Sigmoid colon (tissue), 4 donors: ENCODE results near the gene CC2D2B.
"Not testable (repeated sequence)": the region's sequence is repeated elsewhere in the genome, so short reads cannot be mapped to it uniquely, and the experiment has no call there.

ENCODE experiments used
- EP300 ChIP-seq, 4 donors: sonication (generic); formaldehyde crosslinking; IDR thresholded peaks; one replicate each; pipeline ENCODE4 v1.6.1; 2017; ENCODE audit warnings: antibody characterized with exemption in 4 of 4
- POLR2A ChIP-seq, 2 donors: fragments of 450-650 bp; IDR thresholded peaks; one replicate each; pipeline ENCODE4 v1.6.1; 2016; ENCODE audit warnings: antibody characterized with exemption in 2 of 2, mild to moderate bottlenecking in 2 of 2, moderate library complexity in 2 of 2
- POLR2AphosphoS5 ChIP-seq, 4 donors: sonication (generic); formaldehyde crosslinking; IDR thresholded peaks; one replicate each; pipeline ENCODE4 v1.6.1; 2017; ENCODE audit warnings: antibody characterized with exemption in 4 of 4
- TF ChIP-seq, protein P1 (sequence below), 4 experiments: fragments of 450-650 bp in 3 of 4; fragments of 200-600 bp in 1 of 4; IDR thresholded peaks; one replicate each; pipeline ENCODE4 v1.5.1; 2016 to 2019; ENCODE audit warnings: antibody characterized with exemption in 4 of 4, mild to moderate bottlenecking in 3 of 4, moderate library complexity in 2 of 4

DNA sequence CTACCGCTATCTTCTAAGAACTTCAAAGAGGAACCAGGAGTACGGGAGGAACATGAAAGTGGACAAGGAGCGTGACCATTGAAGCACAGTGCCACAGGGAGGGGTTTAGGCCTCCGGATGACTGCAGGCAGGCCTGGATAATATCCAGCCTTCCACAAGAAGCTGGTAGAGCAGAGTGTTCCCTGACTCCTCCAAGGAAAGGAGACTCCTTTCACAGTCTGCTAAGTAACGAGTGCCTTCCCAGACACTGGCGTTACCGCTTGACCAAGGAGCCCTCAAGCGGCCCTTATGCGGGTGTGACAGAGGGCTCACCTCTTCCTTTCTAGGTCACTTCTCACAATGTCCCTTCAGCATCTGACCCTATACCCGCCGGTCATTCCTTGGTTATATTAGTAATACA lies 86.6 kb downstream of the CC2D2B start:
- TF ChIP-seq, protein P1, sequence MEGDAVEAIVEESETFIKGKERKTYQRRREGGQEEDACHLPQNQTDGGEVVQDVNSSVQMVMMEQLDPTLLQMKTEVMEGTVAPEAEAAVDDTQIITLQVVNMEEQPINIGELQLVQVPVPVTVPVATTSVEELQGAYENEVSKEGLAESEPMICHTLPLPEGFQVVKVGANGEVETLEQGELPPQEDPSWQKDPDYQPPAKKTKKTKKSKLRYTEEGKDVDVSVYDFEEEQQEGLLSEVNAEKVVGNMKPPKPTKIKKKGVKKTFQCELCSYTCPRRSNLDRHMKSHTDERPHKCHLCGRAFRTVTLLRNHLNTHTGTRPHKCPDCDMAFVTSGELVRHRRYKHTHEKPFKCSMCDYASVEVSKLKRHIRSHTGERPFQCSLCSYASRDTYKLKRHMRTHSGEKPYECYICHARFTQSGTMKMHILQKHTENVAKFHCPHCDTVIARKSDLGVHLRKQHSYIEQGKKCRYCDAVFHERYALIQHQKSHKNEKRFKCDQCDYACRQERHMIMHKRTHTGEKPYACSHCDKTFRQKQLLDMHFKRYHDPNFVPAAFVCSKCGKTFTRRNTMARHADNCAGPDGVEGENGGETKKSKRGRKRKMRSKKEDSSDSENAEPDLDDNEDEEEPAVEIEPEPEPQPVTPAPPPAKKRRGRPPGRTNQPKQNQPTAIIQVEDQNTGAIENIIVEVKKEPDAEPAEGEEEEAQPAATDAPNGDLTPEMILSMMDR (IDR thresholded peaks at IDR 0.05), result not testable (repeated sequence)
- TF ChIP-seq EP300, POLR2AphosphoS5, POLR2A (IDR thresholded peaks at IDR 0.05): not testable (repeated sequence)
